Neural cell (in vitro differentiated cells): ENCODE results near the gene RAD51AP2. TPM values are rescaled to one million over a fixed set of nuclear protein-coding genes. Genes with fewer than 3 reads are reported as not detected.

Experiments
- H2AFZ ChIP-seq: fragments of 200-600, 300-800 bp; sonication (generic), shearing (Covaris generic); 2 replicates; pipeline ENCODE4 v1.6.0; 2014; ENCODE audit warnings: low read depth, mild to moderate bottlenecking, antibody characterized with exemption, low read length, moderate library complexity
- H3F3A ChIP-seq: fragments of 200-600 bp; shearing (Covaris generic); 2 replicates; pipeline ENCODE4 v1.6.1; 2016; ENCODE audit warnings: mild to moderate bottlenecking, moderate library complexity, mixed read lengths, antibody characterized with exemption, low read length; ENCODE audit not compliant: insufficient read depth, poor library complexity, severe bottlenecking
- H3K27ac ChIP-seq: fragments of 200-600, 300-800 bp; sonication (generic), shearing (Covaris generic); 2 replicates; pipeline ENCODE4 v1.5.1; 2014; ENCODE audit warnings: mild to moderate bottlenecking, low read length, moderate library complexity
- H3K27me3 ChIP-seq: fragments of 300-800, 200-600 bp; sonication (generic), shearing (Covaris generic); 2 replicates; pipeline ENCODE4 v1.6.0; 2014; ENCODE audit warnings: mild to moderate bottlenecking, low read depth, low read length, moderate library complexity; ENCODE audit not compliant: insufficient read depth
- H3K36me3 ChIP-seq: fragments of 300-800, 200-600 bp; sonication (generic), shearing (Covaris generic); 2 replicates; pipeline ENCODE4 v1.5.1; 2014; ENCODE audit warnings: mild to moderate bottlenecking, antibody characterized with exemption, low read length, moderate library complexity; ENCODE audit not compliant: insufficient read depth
- H3K4me2 ChIP-seq: fragments of 300-800, 200-600 bp; sonication (generic), shearing (Covaris generic); 2 replicates; pipeline ENCODE4 v1.6.0; 2014; ENCODE audit warnings: mild to moderate bottlenecking, low read length
- H3K4me3 ChIP-seq: fragments of 300-800, 200-600 bp; sonication (generic), shearing (Covaris generic); 2 replicates; pipeline ENCODE4 v1.5.1; 2014; ENCODE audit warnings: mild to moderate bottlenecking, low read length, moderate library complexity
- H3K79me2 ChIP-seq: fragments of 200-600 bp; shearing (Covaris generic); replicated peaks from 2 replicates; pipeline ENCODE4 v1.6.0; 2014; ENCODE audit warnings: mild to moderate bottlenecking, low read length, moderate library complexity; ENCODE audit not compliant: insufficient read depth
- H3K9ac ChIP-seq: fragments of 300-800, 200-600 bp; sonication (generic), shearing (Covaris generic); 2 replicates; pipeline ENCODE4 v1.6.1; 2016; ENCODE audit warnings: mild to moderate bottlenecking, low read length, mixed read lengths
- H3K9me2 ChIP-seq: fragments of 200-600 bp; shearing (Covaris generic); 2 replicates; pipeline ENCODE4 v1.6.1; 2016; ENCODE audit warnings: mild to moderate bottlenecking, low read length, mixed read lengths; ENCODE audit not compliant: insufficient read depth
- H3K9me3 ChIP-seq: fragments of 200-600, 300-800 bp; sonication (generic), shearing (Covaris generic); 2 replicates; pipeline ENCODE4 v1.6.1; 2016; ENCODE audit warnings: mild to moderate bottlenecking, mixed run types, low read length, moderate library complexity, mixed read lengths
- H4K20me1 ChIP-seq: fragments of 200-600 bp; shearing (Covaris generic); 2 replicates; pipeline ENCODE4 v1.6.1; 2016; ENCODE audit warnings: mild to moderate bottlenecking, mixed run types; ENCODE audit not compliant: insufficient read depth
- CTCF ChIP-seq: fragments of 450-650 bp; IDR thresholded peaks from 2 replicates; pipeline ENCODE4 v1.5.1; 2014; ENCODE audit warnings: antibody characterized with exemption, mild to moderate bottlenecking, moderate library complexity; ENCODE audit not compliant: poor library complexity, severe bottlenecking
- EP300 ChIP-seq: fragments of 450-650 bp; conservative IDR thresholded peaks from 2 replicates; pipeline ENCODE4 v1.6.1; 2014; ENCODE audit warnings: antibody characterized with exemption, mild to moderate bottlenecking, moderate library complexity; ENCODE audit not compliant: poor library complexity, severe bottlenecking
- EZH2 ChIP-seq: fragments of 200-600, 300-800 bp; shearing (Covaris generic), sonication (generic); IDR thresholded peaks from 2 replicates; pipeline ENCODE4 v1.6.1; 2014; ENCODE audit warnings: antibody characterized with exemption, low read length, borderline replicate concordance, mild to moderate bottlenecking; ENCODE audit not compliant: insufficient read depth, poor library complexity, severe bottlenecking
- MXI1 ChIP-seq: fragments of 450-650 bp; conservative IDR thresholded peaks from 2 replicates; pipeline ENCODE4 v1.6.1; 2014; ENCODE audit warnings: antibody characterized with exemption, mild to moderate bottlenecking; ENCODE audit not compliant: poor library complexity, severe bottlenecking
- POLR2AphosphoS5 ChIP-seq: IDR thresholded peaks from 2 replicates; pipeline ENCODE4 v1.6.1; 2012
- RAD21 ChIP-seq: fragments of 450-650 bp; conservative IDR thresholded peaks from 2 replicates; pipeline ENCODE4 v1.6.1; 2014; ENCODE audit warnings: antibody characterized with exemption, mild to moderate bottlenecking, moderate library complexity
- REST ChIP-seq: IDR thresholded peaks from 2 replicates; pipeline ENCODE4 v1.6.1; 2012; ENCODE audit warnings: borderline replicate concordance
- SMC3 ChIP-seq: fragments of 450-650 bp; conservative IDR thresholded peaks from 2 replicates; pipeline ENCODE4 v1.6.1; 2014; ENCODE audit warnings: antibody characterized with exemption, mild to moderate bottlenecking, moderate library complexity; ENCODE audit not compliant: poor library complexity
- TAF1 ChIP-seq: IDR thresholded peaks from 2 replicates; pipeline ENCODE4 v1.6.1; 2012; ENCODE audit warnings: low read depth
- polyA plus RNA-seq: library from polyadenylated mRNA; depleted of rRNA; stranded (reverse); fragments of >200 nt; gene quantifications from 2 replicates; pipeline ENCODE4 v1.2.3, GENCODE V29; 2014

RAD51AP2 gene
- polyA plus RNA-seq, 1 donor from 2014 or later, result 0.54 TPM

GRCh38 chr2:17476830-17477229 lies 41.4 kb downstream of the RAD51AP2 start:
- TF ChIP-seq EP300, result no peak
- TF ChIP-seq RAD21, result no peak
- TF ChIP-seq POLR2AphosphoS5, result no peak
- TF ChIP-seq REST, result no peak
- TF ChIP-seq TAF1, result no peak
- TF ChIP-seq EZH2, result no peak
- no peak for TF ChIP-seq MXI1
- no peak for TF ChIP-seq CTCF
- no peak for TF ChIP-seq SMC3
- no peak overlapping the region for H2AFZ ChIP-seq
- no peaks in the 10 kb centered on the region for H3K27me3 ChIP-seq
- H3K4me2 ChIP-seq, result no peak overlapping the region
- H4K20me1 ChIP-seq, result no peaks in the 10 kb centered on the region
- no peaks in the 10 kb centered on the region for H3K9me3 ChIP-seq
- no peaks in the 10 kb centered on the region for H3K36me3 ChIP-seq
- H3K4me3 ChIP-seq, result no peak overlapping the region
- no peak overlapping the region for H3K9ac ChIP-seq
- H3K9me2 ChIP-seq, result no peaks in the 10 kb centered on the region
- H3K79me2 ChIP-seq, result no peaks in the 10 kb centered on the region
- no peaks in the 10 kb centered on the region for H3F3A ChIP-seq
- no peak overlapping the region for H3K27ac ChIP-seq

GRCh38 chr2:17476064-17476463 lies 42.2 kb downstream of the RAD51AP2 start:
- H3K9me2 ChIP-seq, result no peaks in the 10 kb centered on the region
- no peaks in the 10 kb centered on the region for H3F3A ChIP-seq
- H3K79me2 ChIP-seq, result no peaks in the 10 kb centered on the region
- no peaks in the 10 kb centered on the region for H3K27me3 ChIP-seq
- H3K9ac ChIP-seq, result no peak overlapping the region
- H2AFZ ChIP-seq, result no peak overlapping the region
- no peak overlapping the region for H3K27ac ChIP-seq
- no peak overlapping the region for H3K4me3 ChIP-seq
- no peaks in the 10 kb centered on the region for H4K20me1 ChIP-seq
- TF ChIP-seq MXI1, result no peak
- TF ChIP-seq REST, result no peak
- no peak for TF ChIP-seq CTCF
- TF ChIP-seq TAF1, result no peak
- TF ChIP-seq SMC3, result no peak
- no peak for TF ChIP-seq RAD21
- no peak for TF ChIP-seq EP300
- no peak for TF ChIP-seq POLR2AphosphoS5
- TF ChIP-seq EZH2, result no peak
- H3K36me3 ChIP-seq, result no peaks in the 10 kb centered on the region
- no peaks in the 10 kb centered on the region for H3K9me3 ChIP-seq
- H3K4me2 ChIP-seq, result no peak overlapping the region
